H9 (cell line): ENCODE results near the gene ROBO1. TPM values are rescaled to one million over a fixed set of nuclear protein-coding genes. Genes with fewer than 3 reads are reported as not detected.

Experiments
- DNase-seq: peaks from one replicate; pipeline ENCODE4 v3.0.0-alpha.2; 2017
- H2AFZ ChIP-seq: one replicate; pipeline ENCODE4 v1.6.1; 2013; ENCODE audit warnings: mild to moderate bottlenecking, low read length, control low read depth, moderate library complexity
- H2AK5ac ChIP-seq: 2 replicates; pipeline ENCODE4 v1.6.1; 2013; ENCODE audit warnings: low read length, control low read depth, mixed read lengths; ENCODE audit not compliant: insufficient read length
- H2BK120ac ChIP-seq: one replicate; pipeline ENCODE4 v1.6.1; 2013; ENCODE audit warnings: low read depth, mild to moderate bottlenecking, low read length, control low read depth, inconsistent platforms; ENCODE audit not compliant: poor library complexity, severe bottlenecking
- H2BK12ac ChIP-seq: 2 replicates; pipeline ENCODE4 v1.6.1; 2013; ENCODE audit warnings: low read length, control low read depth, mixed read lengths, low read depth; ENCODE audit not compliant: insufficient read length
- H2BK15ac ChIP-seq: 2 replicates; pipeline ENCODE4 v1.6.1; 2013; ENCODE audit warnings: low read depth, low read length, control low read depth
- H2BK20ac ChIP-seq: one replicate; pipeline ENCODE4 v1.6.1; 2013; ENCODE audit warnings: low read depth, mild to moderate bottlenecking, low read length, control low read depth, inconsistent platforms; ENCODE audit not compliant: poor library complexity, severe bottlenecking
- H2BK5ac ChIP-seq: 2 replicates; pipeline ENCODE4 v1.6.1; 2013; ENCODE audit warnings: low read length, control low read depth, mixed read lengths; ENCODE audit not compliant: insufficient read length
- H3K14ac ChIP-seq: 2 replicates; pipeline ENCODE4 v1.6.1; 2013; ENCODE audit warnings: low read length, control low read depth; ENCODE audit not compliant: insufficient read depth
- H3K18ac ChIP-seq: 2 replicates; pipeline ENCODE4 v1.6.1; 2013; ENCODE audit warnings: low read depth, mild to moderate bottlenecking, mixed read lengths, low read length, control low read depth; ENCODE audit not compliant: insufficient read length
- H3K23ac ChIP-seq: 2 replicates; pipeline ENCODE4 v1.6.1; 2013; ENCODE audit warnings: low read length, control low read depth, mixed read lengths, low read depth; ENCODE audit not compliant: insufficient read length
- H3K23me2 ChIP-seq: 2 replicates; pipeline ENCODE4 v1.6.1; 2013; ENCODE audit warnings: low read depth, mild to moderate bottlenecking, mixed read lengths, low read length, control low read depth; ENCODE audit not compliant: insufficient read length, poor library complexity, severe bottlenecking
- H3K27ac ChIP-seq: 2 replicates; pipeline ENCODE4 v1.5.1; 2013; ENCODE audit warnings: low read length, control low read depth, mixed read lengths, low read depth; ENCODE audit not compliant: insufficient read length
- H3K27me3 ChIP-seq: 2 replicates; pipeline ENCODE4 v1.6.1; 2013; ENCODE audit warnings: low read length, control low read depth, inconsistent platforms; ENCODE audit not compliant: insufficient read depth
- H3K4ac ChIP-seq: 2 replicates; pipeline ENCODE4 v1.6.1; 2013; ENCODE audit warnings: low read depth, mild to moderate bottlenecking, control low read depth, inconsistent platforms, low read length, moderate library complexity
- H3K4me1 ChIP-seq: 2 replicates; pipeline ENCODE4 v1.6.1; 2013; ENCODE audit warnings: low read length, control low read depth, inconsistent platforms; ENCODE audit not compliant: insufficient read depth
- H3K4me2 ChIP-seq: 2 replicates; pipeline ENCODE4 v1.6.1; 2013; ENCODE audit warnings: low read length, control low read depth, mixed read lengths; ENCODE audit not compliant: insufficient read length, insufficient read depth
- H3K56ac ChIP-seq: 2 replicates; pipeline ENCODE4 v1.6.1; 2013; ENCODE audit warnings: low read depth, mild to moderate bottlenecking, mixed read lengths, low read length, control low read depth; ENCODE audit not compliant: insufficient read length
- H3K79me1 ChIP-seq: 2 replicates; pipeline ENCODE4 v1.6.1; 2013; ENCODE audit warnings: low read depth, mild to moderate bottlenecking, moderate library complexity, low read length, control low read depth, inconsistent platforms; ENCODE audit not compliant: insufficient read depth, poor library complexity, severe bottlenecking
- H3K79me2 ChIP-seq: 2 replicates; pipeline ENCODE4 v1.6.1; 2013; ENCODE audit warnings: low read length, control low read depth, inconsistent platforms; ENCODE audit not compliant: insufficient read depth
- H3K9ac ChIP-seq: 2 replicates; pipeline ENCODE4 v1.6.1; 2013; ENCODE audit warnings: low read length, control low read depth, mixed read lengths; ENCODE audit not compliant: insufficient read length; ENCODE audit errors: extremely low read depth
- H3K9me3 ChIP-seq: one replicate; pipeline ENCODE4 v1.6.1; 2013; ENCODE audit warnings: low read depth, low read length, inconsistent platforms; ENCODE audit not compliant: control insufficient read depth
- H3T11ph ChIP-seq: one replicate; pipeline ENCODE4 v1.6.1; 2013; ENCODE audit warnings: mild to moderate bottlenecking, low read length, control low read depth, inconsistent platforms
- H4K20me1 ChIP-seq: one replicate; pipeline ENCODE4 v1.6.1; 2013; ENCODE audit not compliant: control insufficient read depth, insufficient read length, insufficient read depth
- H4K5ac ChIP-seq: 2 replicates; pipeline ENCODE4 v1.6.1; 2013; ENCODE audit warnings: low read depth, mild to moderate bottlenecking, mixed read lengths, low read length, control low read depth; ENCODE audit not compliant: insufficient read length
- H4K8ac ChIP-seq: replicated peaks from 2 replicates; pipeline ENCODE4 v1.6.1; 2013; ENCODE audit warnings: low read length, control low read depth, mixed read lengths, low read depth; ENCODE audit not compliant: insufficient read length
- H4K91ac ChIP-seq: 2 replicates; pipeline ENCODE4 v1.6.1; 2013; ENCODE audit warnings: low read depth, mild to moderate bottlenecking, moderate library complexity, mixed read lengths, low read length, control low read depth; ENCODE audit not compliant: insufficient read length
- H3K27ac Mint-ChIP-seq, 3 experiments: 2 replicates in 2 of 3; 3 replicates in 1 of 3; pipeline ENCODE4 v1.8.0; 2020 to 2021; ENCODE audit warnings: mixed read lengths in 3 of 3, mild to moderate bottlenecking in 1 of 3, moderate library complexity in 1 of 3
- H3K27me3 Mint-ChIP-seq: 2 replicates; pipeline ENCODE4 v1.8.0; 2021; ENCODE audit warnings: low read depth, mild to moderate bottlenecking, moderate library complexity, mixed read lengths
- H3K36me3 Mint-ChIP-seq, 3 experiments: 2 replicates in 2 of 3; 3 replicates in 1 of 3; pipeline ENCODE4 v1.8.0; 2020 to 2021; ENCODE audit warnings: low read depth in 3 of 3, mixed read lengths in 3 of 3; ENCODE audit not compliant: insufficient read depth in 1 of 3
- H3K4me1 Mint-ChIP-seq, 2 experiments: 2 replicates each; pipeline ENCODE4 v1.8.0; 2020; ENCODE audit warnings: mixed read lengths in 2 of 2
- H3K4me3 Mint-ChIP-seq, 2 experiments: 2 replicates in 1 of 2; 3 replicates in 1 of 2; pipeline ENCODE4 v1.8.0; 2020 to 2021; ENCODE audit warnings: mild to moderate bottlenecking in 2 of 2, mixed read lengths in 2 of 2, moderate library complexity in 1 of 2
- H3K9me3 Mint-ChIP-seq, 2 experiments: 2 replicates in 1 of 2; 3 replicates in 1 of 2; pipeline ENCODE4 v1.8.0; 2020; ENCODE audit warnings: mild to moderate bottlenecking in 2 of 2, mixed read lengths in 2 of 2, moderate library complexity in 1 of 2
- CTCF ChIP-seq: fragments of 200-600 bp; sonication (generic); conservative IDR thresholded peaks from 3 replicates; pipeline ENCODE4 v1.8.0; 2021; ENCODE audit warnings: antibody characterized with exemption, mild to moderate bottlenecking
- WGBS: extraction: QIAGEN DNeasy Blood & Tissue Kit; methylation state at CpG from one replicate; pipeline ENCODE4 v1.1.7; 2013; ENCODE audit warnings: missing lambda C conversion rate, low lambda C conversion rate, mixed read lengths; ENCODE audit not compliant: insufficient read length; ENCODE audit errors: extremely low coverage; 5-methylcytosine and 5-hydroxymethylcytosine counted together
- total RNA-seq: library from RNA; stranded (reverse); gene quantifications from 2 replicates; pipeline ENCODE4 v1.2.1, GENCODE V29; 2021

Gene ROBO1
- total RNA-seq, 1 experiment from 2014 or later = 62.7 TPM

DNA sequence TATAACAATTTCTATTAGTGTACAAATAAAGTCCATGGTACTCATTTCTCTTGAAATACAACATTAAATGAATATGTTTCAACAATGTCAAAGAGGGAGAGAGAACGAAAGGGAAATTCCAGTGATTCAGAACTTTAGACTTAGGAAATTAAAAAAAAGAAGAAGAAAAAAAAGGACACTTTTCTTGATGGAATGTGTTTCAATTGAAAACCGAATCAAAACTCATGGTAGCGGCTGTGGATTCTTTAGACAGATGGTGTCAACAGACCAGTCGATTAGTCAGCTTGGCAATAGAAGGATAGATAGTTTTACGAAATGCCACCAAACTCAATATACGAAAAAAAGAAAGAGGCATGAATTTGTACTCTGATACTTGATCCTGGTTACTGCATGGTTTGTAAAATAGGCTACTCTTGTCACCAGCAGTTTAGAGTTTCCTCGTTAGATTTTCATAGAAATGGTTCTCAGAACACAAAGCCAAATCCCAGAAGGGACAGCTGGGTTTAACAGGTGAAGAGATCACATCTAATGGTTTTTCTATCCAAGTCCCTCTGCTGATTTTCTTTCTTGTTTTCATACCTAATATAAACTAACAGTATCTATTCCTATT is 793.5 kb downstream of the ROBO1 start:
- H3K4ac ChIP-seq = no peak overlapping the region
- H4K5ac ChIP-seq = no peak overlapping the region
- no peak overlapping the region for H2BK12ac ChIP-seq
- DNase-seq = no peak
- H3K9me3 ChIP-seq = no peaks in the 10 kb centered on the region
- H2AK5ac ChIP-seq = no peak overlapping the region
- no peak overlapping the region for H4K91ac ChIP-seq
- no peak for TF ChIP-seq CTCF
- H3K4me2 ChIP-seq = no peak overlapping the region
- H3K14ac ChIP-seq = no peak overlapping the region
- H3K23ac ChIP-seq = no peak overlapping the region
- H3K4me1 ChIP-seq = peaks cover 3% of the 10 kb centered on the region; the same call in 1 of the 2 replicates
- no CpG with 5 or more reads among the region's 7 CpGs for WGBS
- no peaks in the 10 kb centered on the region for H4K20me1 ChIP-seq
- no peaks in the 10 kb centered on the region for H3K9me3 Mint-ChIP-seq
- H3K27me3 ChIP-seq = no peaks in the 10 kb centered on the region
- no peaks in the 10 kb centered on the region for H3K79me1 ChIP-seq
- no peaks in the 10 kb centered on the region for H3K27me3 Mint-ChIP-seq
- H3K36me3 Mint-ChIP-seq = no peaks in the 10 kb centered on the region
- no peaks in the 10 kb centered on the region for H3K79me2 ChIP-seq
- no peak overlapping the region for H3T11ph ChIP-seq
- no peak overlapping the region for H2BK20ac ChIP-seq
- H2BK15ac ChIP-seq = no peak overlapping the region
- no peak overlapping the region for H2BK120ac ChIP-seq
- H3K23me2 ChIP-seq = no peaks in the 10 kb centered on the region
- H3K27ac Mint-ChIP-seq = peak overlapping the region in 1 of 3 experiments; percentile 41; a peak in 2 of 7 replicates
- no peak overlapping the region for H3K18ac ChIP-seq
- peaks cover 34 to 38% of the 10 kb centered on the region in 2 experiments for H3K4me1 Mint-ChIP-seq
- H3K4me3 Mint-ChIP-seq = no peak overlapping the region
- no peak overlapping the region for H2AFZ ChIP-seq
- no peak overlapping the region for H3K27ac ChIP-seq
- H3K56ac ChIP-seq = no peak overlapping the region
- H4K8ac ChIP-seq = no peak overlapping the region
- H3K9ac ChIP-seq = no peak overlapping the region
- no peak overlapping the region for H2BK5ac ChIP-seq
